Measurements from ENCODE around the gene ARHGAP44.

Gene ARHGAP44

DNA sequence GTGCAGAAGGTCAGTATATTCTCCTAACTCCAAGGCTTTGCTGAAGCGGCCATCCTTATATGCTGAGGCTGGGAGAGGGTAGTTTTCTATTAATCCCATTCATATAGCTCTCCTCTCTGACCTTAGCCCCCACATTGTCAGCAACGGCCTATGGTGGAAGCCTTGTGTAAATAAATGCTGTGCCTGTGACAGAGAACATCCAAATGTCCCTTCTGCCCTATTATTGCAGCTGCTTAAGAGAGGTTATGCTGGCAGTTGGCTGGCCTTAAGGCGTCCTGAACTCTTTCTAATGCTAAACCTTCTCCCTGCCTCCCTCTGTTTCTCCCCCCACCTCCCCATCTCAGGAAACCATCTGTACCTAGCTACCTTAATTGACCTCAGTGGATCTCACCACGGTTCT, 53.6 kb downstream of the ARHGAP44 start:
- no peak for TF ChIP-seq GATA2 (IDR thresholded peaks at IDR 0.05; ENCODE audit: low read depth, low read length)
- no peak for TF ChIP-seq GATA3 (IDR thresholded peaks at IDR 0.05; ENCODE audit: low read depth, low read length)

DNA sequence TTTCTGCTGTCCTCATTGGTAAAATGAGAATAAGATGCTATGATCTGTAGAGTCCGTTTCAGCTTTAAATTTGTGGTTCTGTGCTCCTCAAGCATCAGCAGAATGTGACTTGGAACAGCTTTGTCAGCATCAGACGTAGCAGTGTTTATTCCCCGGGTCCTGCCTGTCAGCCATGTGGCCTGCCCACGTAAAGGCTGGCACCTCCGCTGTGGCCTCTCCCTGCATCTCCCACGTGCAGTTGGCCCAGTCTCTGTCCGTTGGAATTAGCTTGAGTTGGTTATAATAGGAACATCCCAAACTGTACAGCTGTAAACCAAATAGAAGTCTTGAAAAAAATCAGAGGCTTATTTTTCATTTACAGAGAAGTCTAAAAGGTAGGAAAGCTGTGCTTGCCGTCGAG, 61.7 kb downstream of the ARHGAP44 start:
- no peak for TF ChIP-seq GATA3 (IDR thresholded peaks at IDR 0.05; ENCODE audit: low read depth, low read length)
- TF ChIP-seq GATA2 (IDR thresholded peaks at IDR 0.05; ENCODE audit: low read depth, low read length), result no peak

- no peak for TF ChIP-seq GATA2 (IDR thresholded peaks at IDR 0.05; ENCODE audit: low read depth, low read length)
- no peak for TF ChIP-seq GATA3 (IDR thresholded peaks at IDR 0.05; ENCODE audit: low read depth, low read length)
These were observed 62.7 kb downstream of the ARHGAP44 start for GRCh38 chr17:12851901-12852435.

DNA sequence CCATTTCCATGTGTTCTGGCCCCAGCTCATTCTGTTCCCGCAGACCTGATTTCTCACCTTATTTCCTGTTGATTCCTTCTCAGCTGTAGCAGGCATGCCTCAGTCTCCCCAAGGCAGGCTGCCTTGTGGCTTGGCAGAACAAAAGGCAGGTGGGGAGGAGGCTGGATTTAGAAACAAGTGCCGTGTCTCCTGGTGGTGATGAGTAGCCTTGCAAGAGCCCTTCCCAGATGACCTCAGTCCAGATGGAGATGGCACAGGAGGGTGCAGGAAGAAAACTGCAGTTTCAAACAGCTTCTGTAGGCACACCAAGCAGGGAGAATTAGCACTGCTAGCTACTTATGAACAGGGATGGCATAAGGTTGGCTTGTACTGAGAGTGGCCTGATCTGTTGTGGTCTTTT, 64.6 kb downstream of the ARHGAP44 start:
- TF ChIP-seq GATA2 (IDR thresholded peaks at IDR 0.05; ENCODE audit: low read depth, low read length) (no peak), GATA3 (IDR thresholded peaks at IDR 0.05; ENCODE audit: low read depth, low read length) (no peak)

GRCh38 chr17:12856416-12856815, 67.1 kb downstream of the ARHGAP44 start:
- TF ChIP-seq GATA2 (IDR thresholded peaks at IDR 0.05; ENCODE audit: low read depth, low read length), result no peak

DNA sequence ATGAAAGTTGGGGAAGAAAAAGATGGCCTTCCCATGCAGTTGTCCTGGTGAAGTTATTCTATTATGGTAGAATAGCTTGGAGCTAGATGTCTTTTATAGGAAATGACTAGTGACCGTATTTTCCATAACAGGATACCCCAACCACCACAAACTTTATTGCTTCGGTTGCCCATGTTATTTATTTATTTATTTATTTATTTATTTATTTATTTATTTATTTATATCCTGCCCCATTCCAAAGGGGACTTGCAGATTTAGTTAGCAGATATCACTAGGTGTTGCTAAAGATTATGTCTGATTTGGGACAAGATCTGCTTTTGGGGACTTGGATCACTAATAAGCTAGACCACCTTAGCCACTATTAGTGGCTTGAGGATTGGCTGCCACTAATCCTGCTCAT, 68.3 kb downstream of the ARHGAP44 start:
- no peak for TF ChIP-seq GATA2 (IDR thresholded peaks at IDR 0.05; ENCODE audit: low read depth, low read length)
- no peak for TF ChIP-seq GATA3 (IDR thresholded peaks at IDR 0.05; ENCODE audit: low read depth, low read length)

DNA sequence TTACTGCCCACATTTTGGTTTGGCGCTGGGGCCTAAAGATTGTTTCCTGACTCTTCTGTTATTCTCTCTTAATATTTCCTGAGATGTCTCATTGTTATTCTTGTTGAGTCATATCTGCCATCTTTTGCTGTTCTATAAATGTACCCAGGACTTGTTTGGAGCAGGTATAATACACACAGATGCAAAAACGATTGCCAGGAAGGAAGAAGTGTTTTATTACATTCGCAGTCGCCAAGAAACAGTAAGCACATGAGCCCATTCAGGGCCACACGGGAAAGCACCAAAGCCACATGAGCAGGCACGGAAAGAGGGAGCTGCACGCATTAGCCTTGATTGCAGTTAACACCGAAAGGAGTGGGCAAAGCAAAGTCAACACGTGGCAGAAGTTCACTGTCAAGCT, 70.2 kb downstream of the ARHGAP44 start:
- TF ChIP-seq GATA3 (IDR thresholded peaks at IDR 0.05; ENCODE audit: low read depth, low read length), result no peak
- TF ChIP-seq GATA2 (IDR thresholded peaks at IDR 0.05; ENCODE audit: low read depth, low read length), result no peak

DNA sequence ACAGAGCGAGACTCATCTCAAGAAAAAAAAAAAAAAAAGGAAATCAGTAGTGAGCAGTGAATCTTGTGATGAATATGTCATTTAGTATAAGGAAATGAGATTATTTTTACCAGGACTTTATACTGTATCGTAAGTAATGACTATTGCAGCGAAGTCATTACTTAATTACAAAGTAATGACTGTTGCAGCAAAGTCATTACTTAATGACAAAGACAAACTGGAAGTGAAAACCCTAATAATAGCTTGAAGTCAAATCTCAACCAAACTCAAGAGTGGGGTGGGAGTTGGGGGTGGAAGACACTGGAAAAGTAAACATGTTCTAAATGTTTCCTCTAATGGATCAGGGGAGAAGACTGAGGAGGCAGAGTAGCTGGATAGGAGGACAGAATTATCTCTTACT, 76.5 kb downstream of the ARHGAP44 start:
- TF ChIP-seq GATA3 (IDR thresholded peaks at IDR 0.05; ENCODE audit: low read depth, low read length) (no peak), GATA2 (IDR thresholded peaks at IDR 0.05; ENCODE audit: low read depth, low read length) (no peak)

DNA sequence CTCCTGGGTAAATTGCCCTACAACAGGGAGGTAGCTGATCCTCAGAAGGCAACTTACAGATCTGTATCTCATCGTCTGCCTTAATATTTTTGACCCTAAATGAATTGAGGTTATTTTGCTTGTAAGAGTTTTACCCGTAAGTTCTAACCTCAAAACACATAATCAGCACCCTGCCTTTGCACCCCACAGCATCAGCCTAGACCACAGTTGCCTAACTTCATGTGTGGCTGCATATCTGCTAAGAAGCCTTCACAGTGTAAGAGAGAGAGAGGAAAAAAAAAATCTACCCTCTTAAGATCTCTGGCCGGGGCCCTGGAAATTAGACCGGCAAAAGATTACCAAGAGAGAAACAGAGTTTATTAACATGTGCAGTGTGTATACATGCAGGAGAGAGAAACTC, 76.9 kb downstream of the ARHGAP44 start:
- no peak for TF ChIP-seq GATA2 (IDR thresholded peaks at IDR 0.05; ENCODE audit: low read depth, low read length)
- TF ChIP-seq GATA3 (IDR thresholded peaks at IDR 0.05; ENCODE audit: low read depth, low read length), result no peak

GRCh38 chr17:12867726-12868125, 78.4 kb downstream of the ARHGAP44 start:
- TF ChIP-seq GATA3 (IDR thresholded peaks at IDR 0.05; ENCODE audit: low read depth, low read length) (no peak), GATA2 (IDR thresholded peaks at IDR 0.05; ENCODE audit: low read depth, low read length) (no peak)

DNA sequence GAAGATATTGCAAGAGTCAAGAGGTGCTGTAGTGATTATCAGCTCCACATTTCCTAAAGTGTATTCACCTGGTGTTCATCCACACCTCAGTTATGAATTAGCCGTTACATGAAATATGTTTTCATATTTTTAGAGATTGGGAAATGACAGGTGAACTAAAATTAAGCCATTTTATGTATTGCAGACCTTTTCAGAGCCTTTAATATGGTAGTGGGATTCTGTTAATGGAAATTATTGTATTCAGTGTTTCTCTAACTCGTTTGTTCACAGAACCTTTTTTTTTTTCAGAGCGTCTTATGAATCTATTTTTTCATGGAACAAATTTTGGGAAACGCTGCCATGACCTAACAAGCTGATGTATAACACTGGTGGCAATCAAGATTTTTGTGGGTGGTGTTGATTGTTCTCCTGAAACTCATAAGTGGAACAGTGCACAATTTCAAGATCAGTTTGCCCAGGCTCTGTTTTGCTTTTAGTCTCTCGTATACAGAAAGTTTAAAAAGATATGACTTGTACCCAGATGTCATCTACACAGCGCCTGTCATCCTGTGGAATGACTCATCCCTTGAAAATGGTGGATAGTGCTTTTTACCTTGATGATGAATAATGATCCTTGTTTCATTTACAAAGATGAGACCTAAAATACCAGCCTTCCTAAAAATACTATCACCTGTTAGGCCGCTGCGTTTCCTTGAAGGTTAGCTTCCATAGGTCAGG, 88.8 kb downstream of the ARHGAP44 start:
- no peak for TF ChIP-seq GATA2 (IDR thresholded peaks at IDR 0.05; ENCODE audit: low read depth, low read length)
- TF ChIP-seq GATA3 (IDR thresholded peaks at IDR 0.05; ENCODE audit: low read depth, low read length), result no peak

- TF ChIP-seq GATA2 (IDR thresholded peaks at IDR 0.05; ENCODE audit: low read depth, low read length) (no peak), GATA3 (IDR thresholded peaks at IDR 0.05; ENCODE audit: low read depth, low read length) (no peak)
These were observed 94.2 kb downstream of the ARHGAP44 start for GRCh38 chr17:12883472-12883871.

DNA sequence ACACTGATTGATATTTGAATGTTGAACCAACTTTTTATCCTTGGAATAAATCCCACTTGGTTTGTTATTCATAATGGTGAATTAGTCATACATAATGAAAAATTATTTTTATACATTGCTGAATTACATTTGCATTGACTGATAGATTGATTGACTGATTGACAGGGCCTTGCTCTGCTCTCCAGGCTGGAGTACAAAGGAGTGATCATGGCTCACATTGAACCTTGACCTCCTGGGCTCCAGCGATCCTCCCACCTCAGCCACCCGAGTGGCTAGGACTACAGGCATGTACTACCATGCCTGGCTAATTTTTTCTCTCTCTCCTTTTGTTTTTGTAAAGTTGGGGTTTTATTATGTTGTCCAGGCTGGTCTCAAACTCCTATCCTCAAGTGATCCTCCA, 97.8 kb downstream of the ARHGAP44 start:
- no peak for TF ChIP-seq GATA2 (IDR thresholded peaks at IDR 0.05; ENCODE audit: low read depth, low read length)
- no peak for TF ChIP-seq GATA3 (IDR thresholded peaks at IDR 0.05; ENCODE audit: low read depth, low read length)

- TF ChIP-seq GATA2 (IDR thresholded peaks at IDR 0.05; ENCODE audit: low read depth, low read length) (no peak), GATA3 (IDR thresholded peaks at IDR 0.05; ENCODE audit: low read depth, low read length) (no peak)
These were observed 107.0 kb downstream of the ARHGAP44 start for GRCh38 chr17:12896180-12896785.

- TF ChIP-seq GATA3 (IDR thresholded peaks at IDR 0.05; ENCODE audit: low read depth, low read length) (no peak), GATA2 (IDR thresholded peaks at IDR 0.05; ENCODE audit: low read depth, low read length) (no peak)
These were observed 108.8 kb downstream of the ARHGAP44 start for GRCh38 chr17:12898110-12898509.
